ENCODE results near the gene MFNG. TPM values are rescaled to one million over a fixed set of nuclear protein-coding genes. Genes with fewer than 3 reads are reported as not detected.

MFNG gene
- total and polyA plus RNA-seq, 2 donors (not counting 1 experiment from before 2014, with no cell fraction given), result 95.9 to 125 TPM

DNA sequence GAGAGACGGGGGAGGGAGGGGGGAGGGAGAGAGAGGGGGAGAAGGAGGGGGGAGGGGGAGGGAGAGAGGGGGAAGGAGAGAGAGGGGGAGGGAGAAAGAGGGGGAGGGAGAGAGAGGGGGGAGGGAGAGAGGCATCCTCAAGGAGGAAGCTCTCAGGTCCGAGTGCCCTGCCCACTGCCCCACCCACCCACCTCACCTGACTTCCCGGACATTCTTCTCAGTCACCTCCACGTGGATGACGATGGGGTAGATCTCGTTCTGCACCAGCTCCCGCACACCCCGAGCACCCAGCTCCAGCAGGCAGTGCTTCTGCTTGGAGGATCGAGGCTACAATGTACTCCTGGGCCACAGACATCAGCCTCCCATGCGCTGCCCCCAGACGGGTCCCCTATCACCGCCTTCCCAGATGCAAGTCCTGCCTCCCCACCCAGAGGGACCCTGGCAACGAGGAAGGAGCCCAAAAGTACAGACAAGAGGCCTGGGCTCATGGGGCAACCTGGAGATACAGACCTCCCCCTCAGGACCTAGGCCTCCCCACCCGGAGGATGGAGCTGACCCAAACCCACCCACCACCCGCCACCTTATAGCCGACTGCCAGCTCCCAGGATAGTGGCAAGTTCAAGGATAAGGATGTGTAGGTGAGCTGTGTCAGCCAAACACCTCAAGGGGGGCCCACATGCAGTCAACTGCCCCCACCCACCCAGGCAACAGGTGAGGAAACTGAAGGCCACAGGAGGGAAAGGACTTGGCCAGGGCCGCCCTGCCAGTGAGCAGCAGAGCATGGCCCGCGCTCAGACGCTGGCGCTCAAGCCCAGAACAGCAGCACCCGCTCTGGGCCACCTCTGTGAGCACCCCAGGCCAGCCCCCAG, 5.6 kb upstream of the MFNG start:
- intact Hi-C loops (cut with micrococcal nuclease), result no loop called here
- H3K27ac Mint-ChIP-seq, result no peak overlapping the region
- H3K9me3 Mint-ChIP-seq (ENCODE audit: insufficient read depth), result no peaks in the 10 kb centered on the region
- DNase-seq, result no peak
- TF ChIP-seq, protein P1, sequence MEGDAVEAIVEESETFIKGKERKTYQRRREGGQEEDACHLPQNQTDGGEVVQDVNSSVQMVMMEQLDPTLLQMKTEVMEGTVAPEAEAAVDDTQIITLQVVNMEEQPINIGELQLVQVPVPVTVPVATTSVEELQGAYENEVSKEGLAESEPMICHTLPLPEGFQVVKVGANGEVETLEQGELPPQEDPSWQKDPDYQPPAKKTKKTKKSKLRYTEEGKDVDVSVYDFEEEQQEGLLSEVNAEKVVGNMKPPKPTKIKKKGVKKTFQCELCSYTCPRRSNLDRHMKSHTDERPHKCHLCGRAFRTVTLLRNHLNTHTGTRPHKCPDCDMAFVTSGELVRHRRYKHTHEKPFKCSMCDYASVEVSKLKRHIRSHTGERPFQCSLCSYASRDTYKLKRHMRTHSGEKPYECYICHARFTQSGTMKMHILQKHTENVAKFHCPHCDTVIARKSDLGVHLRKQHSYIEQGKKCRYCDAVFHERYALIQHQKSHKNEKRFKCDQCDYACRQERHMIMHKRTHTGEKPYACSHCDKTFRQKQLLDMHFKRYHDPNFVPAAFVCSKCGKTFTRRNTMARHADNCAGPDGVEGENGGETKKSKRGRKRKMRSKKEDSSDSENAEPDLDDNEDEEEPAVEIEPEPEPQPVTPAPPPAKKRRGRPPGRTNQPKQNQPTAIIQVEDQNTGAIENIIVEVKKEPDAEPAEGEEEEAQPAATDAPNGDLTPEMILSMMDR (IDR thresholded peaks at IDR 0.05), result no peak
- no peak for TF ChIP-seq EZH2 (IDR thresholded peaks at IDR 0.05; ENCODE audit: borderline replicate concordance, insufficient read depth, low read depth, low read length, poor library complexity, severe bottlenecking)
- Histone ChIP-seq H3K79me2 (ENCODE audit: control insufficient read depth, insufficient read depth, low read length) (peaks cover 32% of the 10 kb centered on the region), H3K4me1 (ENCODE audit: control insufficient read depth in 2 of 2, insufficient read depth in 2 of 2, low read length in 2 of 2) (peaks cover 8 to 10% of the 10 kb centered on the region in 2 donors), H3K9ac (ENCODE audit: low read length) (no peak overlapping the region), H4K20me1 (ENCODE audit: control insufficient read depth, insufficient read depth, low read length, poor library complexity, severe bottlenecking) (no peaks in the 10 kb centered on the region), H2AFZ (ENCODE audit: insufficient read depth, low read depth, low read length, poor library complexity, severe bottlenecking) (no peak overlapping the region), H3K27me3 (replicated peaks in 1 of 4; ENCODE audit: control extremely low read depth in 1 of 4, control insufficient read depth in 3 of 4, insufficient read depth in 4 of 4, low read length in 3 of 4) (peaks cover 0 to 4% (median 0%) of the 10 kb centered on the region in 4 experiments), H3K27ac (ENCODE audit: low read length in 2 of 2) (no peak overlapping the region), H3K36me3 (replicated peaks in 1 of 2; ENCODE audit: control extremely low read depth in 1 of 2, control insufficient read depth in 1 of 2, extremely low read depth in 1 of 2, insufficient read depth in 2 of 2, low read length in 1 of 2) (no peaks in the 10 kb centered on the region), H3K9me3 (ENCODE audit: control extremely low read depth in 1 of 3, control insufficient read depth in 2 of 3, insufficient read depth in 1 of 3, low read length in 2 of 3) (no peaks in the 10 kb centered on the region), H3K4me3 (ENCODE audit: control extremely low read depth in 1 of 5, extremely low read depth in 1 of 5, insufficient read depth in 1 of 5, low read depth in 2 of 5, low read length in 4 of 5) (no peak overlapping the region), H3K4me2 (replicated peaks; ENCODE audit: low read depth, low read length, poor library complexity, severe bottlenecking) (no peak overlapping the region)
- peaks cover 3% of the 10 kb centered on the region for H3K27me3 Mint-ChIP-seq
- ATAC-seq (ENCODE audit: low read depth), result no peak
- ChIA-PET CTCF (interaction anchor here (9.6 kb wide), 1 partner anchor 18 kb away, joined by 103 read pairs; no protein-coding TSS in a partner anchor), POLR2A (no interaction called here)
- H3K4me3 Mint-ChIP-seq, result no peak overlapping the region
- WGBS (ENCODE audit: insufficient coverage), result 83% methylated on average over 17 of the region's 22 CpGs
- peaks cover 24% of the 10 kb centered on the region for H3K4me1 Mint-ChIP-seq

DNA sequence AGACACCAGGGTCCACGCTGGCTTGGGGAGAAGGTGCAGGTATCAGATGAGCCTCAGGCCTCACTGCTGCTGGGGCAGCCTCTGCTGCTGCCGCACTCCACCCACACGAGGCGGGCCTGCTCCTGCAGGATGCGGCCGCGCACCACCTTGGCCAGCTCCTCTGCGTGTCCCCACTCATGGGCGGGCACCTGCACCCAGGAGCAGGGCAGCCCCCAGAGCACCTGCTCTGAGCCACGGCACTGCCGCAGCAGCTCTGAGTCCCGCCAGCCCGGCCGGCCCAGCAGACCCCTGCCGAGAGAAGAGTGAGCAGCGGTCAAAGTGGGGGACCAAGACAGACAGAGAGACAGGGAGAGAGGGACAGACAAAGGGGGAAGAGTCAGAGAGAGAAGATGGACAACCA, 4.9 kb upstream of the MFNG start:
- ATAC-seq (ENCODE audit: low read depth), result no peak
- no peak overlapping the region for H3K27ac Mint-ChIP-seq
- POLR2A ChIA-PET, result no interaction called here

More for the DNA sequence above, 4.9 kb upstream of the MFNG start:
- Histone ChIP-seq H2AFZ (ENCODE audit: insufficient read depth, low read depth, low read length, poor library complexity, severe bottlenecking) (no peak overlapping the region), H3K9ac (ENCODE audit: low read length) (no peak overlapping the region), H3K79me2 (ENCODE audit: control insufficient read depth, insufficient read depth, low read length) (peaks cover 39% of the 10 kb centered on the region), H3K9me3 (ENCODE audit: control extremely low read depth in 1 of 3, control insufficient read depth in 2 of 3, insufficient read depth in 1 of 3, low read length in 2 of 3) (no peaks in the 10 kb centered on the region), H3K4me3 (ENCODE audit: control extremely low read depth in 1 of 5, extremely low read depth in 1 of 5, insufficient read depth in 1 of 5, low read depth in 2 of 5, low read length in 4 of 5) (no peak overlapping the region), H3K27me3 (replicated peaks in 1 of 4; ENCODE audit: control extremely low read depth in 1 of 4, control insufficient read depth in 3 of 4, insufficient read depth in 4 of 4, low read length in 3 of 4) (peaks cover 0 to 4% (median 0%) of the 10 kb centered on the region in 4 experiments), H4K20me1 (ENCODE audit: control insufficient read depth, insufficient read depth, low read length, poor library complexity, severe bottlenecking) (peaks cover under 1% of the 10 kb centered on the region), H3K4me1 (ENCODE audit: control insufficient read depth in 2 of 2, insufficient read depth in 2 of 2, low read length in 2 of 2) (peaks cover 13 to 15% of the 10 kb centered on the region in 2 donors), H3K4me2 (replicated peaks; ENCODE audit: low read depth, low read length, poor library complexity, severe bottlenecking) (no peak overlapping the region), H3K27ac (ENCODE audit: low read length in 2 of 2) (no peak overlapping the region), H3K36me3 (replicated peaks in 1 of 2; ENCODE audit: control extremely low read depth in 1 of 2, control insufficient read depth in 1 of 2, extremely low read depth in 1 of 2, insufficient read depth in 2 of 2, low read length in 1 of 2) (no peaks in the 10 kb centered on the region)
- H3K9me3 Mint-ChIP-seq (ENCODE audit: insufficient read depth), result no peaks in the 10 kb centered on the region
- intact Hi-C loops (cut with micrococcal nuclease), result no loop called here
- TF ChIP-seq EZH2 (IDR thresholded peaks at IDR 0.05; ENCODE audit: borderline replicate concordance, insufficient read depth, low read depth, low read length, poor library complexity, severe bottlenecking), result no peak
- TF ChIP-seq, protein P1 (IDR thresholded peaks at IDR 0.05), result no peak
- no peaks in the 10 kb centered on the region for H3K27me3 Mint-ChIP-seq
- 97% methylated on average over 16 of the region's 16 CpGs for WGBS (ENCODE audit: insufficient coverage)
- DNase-seq, result no peak
- CTCF ChIA-PET, result interaction anchor here (9.6 kb wide), 1 partner anchor 17 kb away, joined by 103 read pairs; no protein-coding TSS in a partner anchor
- no peak overlapping the region for H3K4me3 Mint-ChIP-seq
- H3K4me1 Mint-ChIP-seq, result peaks cover 30% of the 10 kb centered on the region

Data from B cell (primary cell).